H1 (cell line): ENCODE measurements around the gene CELF1.

Source experiments
- BACH1 ChIP-seq: IDR thresholded peaks from 2 replicates; pipeline ENCODE4 v1.6.1; 2012; ENCODE audit warnings: low read length, improper control_type of control experiment
- CBX8 ChIP-seq: fragments of 300-800, 300-1000 bp; sonication (generic); IDR thresholded peaks from 2 replicates; pipeline ENCODE4 v1.7.1; 2016; ENCODE audit warnings: low read depth, low read length, borderline replicate concordance
- CTCF ChIP-seq, 3 experiments: IDR thresholded peaks; 1 replicate in 2 of 3; 2 replicates in 1 of 3; pipeline versions ENCODE4 v1.5.1 to v1.6.1; 2011; ENCODE audit warnings: low read length in 3 of 3, mild to moderate bottlenecking in 3 of 3, inconsistent platforms in 2 of 3, low read depth in 1 of 3, moderate library complexity in 1 of 3; ENCODE audit not compliant: insufficient read depth in 1 of 3; ENCODE audit errors: control extremely low read depth in 1 of 3
- EZH2 ChIP-seq: fragments of 200-600 bp; sonication (generic); IDR thresholded peaks from 2 replicates; pipeline ENCODE4 v1.7.1; 2012; ENCODE audit warnings: low read depth, mild to moderate bottlenecking, moderate library complexity, low read length, inconsistent platforms; ENCODE audit not compliant: severe bottlenecking
- HDAC2 ChIP-seq, 2 experiments: fragments of 300-600 bp in 1 of 2; sonication (generic) in 1 of 2; IDR thresholded peaks; 2 replicates each; pipeline ENCODE4 v1.6.1; 2011 to 2012; ENCODE audit warnings: low read depth in 2 of 2, low read length in 2 of 2, mild to moderate bottlenecking in 2 of 2, moderate library complexity in 2 of 2, borderline replicate concordance in 1 of 2, inconsistent platforms in 1 of 2
- HDAC6 ChIP-seq: IDR thresholded peaks from one replicate; pipeline ENCODE4 v1.7.1; 2012; ENCODE audit warnings: low read depth, mild to moderate bottlenecking, inconsistent platforms, low read length, moderate library complexity
- MAX ChIP-seq: IDR thresholded peaks from 2 replicates; pipeline ENCODE4 v1.6.1; 2012; ENCODE audit warnings: inconsistent platforms
- POLR2A ChIP-seq, 2 experiments: IDR thresholded peaks; 1 replicate in 1 of 2; 2 replicates in 1 of 2; pipeline ENCODE4 v1.6.1; 2011; ENCODE audit warnings: low read depth in 2 of 2, low read length in 2 of 2, mild to moderate bottlenecking in 2 of 2; ENCODE audit errors: control extremely low read depth in 1 of 2
- POLR2AphosphoS5 ChIP-seq: IDR thresholded peaks from 2 replicates; pipeline ENCODE4 v1.6.1; 2011; ENCODE audit warnings: low read depth, low read length
- RFX5 ChIP-seq: IDR thresholded peaks from 2 replicates; pipeline ENCODE4 v1.6.1; 2011; ENCODE audit warnings: low read depth, low read length, improper control_type of control experiment, borderline replicate concordance
- SIN3A ChIP-seq, 2 experiments: IDR thresholded peaks in 1 of 2; conservative IDR thresholded peaks in 1 of 2; 2 replicates each; pipeline ENCODE4 v1.6.1; 2011 to 2012; ENCODE audit warnings: low read length in 2 of 2, improper control_type of control experiment in 1 of 2, low read depth in 1 of 2, mild to moderate bottlenecking in 1 of 2
- SP1 ChIP-seq: IDR thresholded peaks from 2 replicates; pipeline ENCODE4 v1.6.1; 2011; ENCODE audit warnings: low read depth, low read length
- SP2 ChIP-seq: IDR thresholded peaks from 2 replicates; pipeline ENCODE4 v1.6.1; 2012; ENCODE audit warnings: mild to moderate bottlenecking, low read length, inconsistent platforms
- USF2 ChIP-seq: IDR thresholded peaks from 2 replicates; pipeline ENCODE4 v1.6.1; 2011; ENCODE audit warnings: low read length, improper control_type of control experiment

GRCh38 chr11:47446833-47447232, 106.1 kb downstream of the CELF1 start:
- TF ChIP-seq EZH2 (no peak), CTCF (IDR thresholded peaks at IDR 0.05; ENCODE audit: control extremely low read depth in 1 of 3, insufficient read depth in 1 of 3, low read depth in 1 of 3, low read length in 3 of 3) (no peak), POLR2AphosphoS5 (no peak), USF2 (no peak), SIN3A (conservative IDR thresholded peaks at IDR 0.05 in 1 of 2, IDR thresholded peaks at IDR 0.05 in 1 of 2; ENCODE audit: low read depth in 1 of 2, low read length in 2 of 2) (no peak), HDAC6 (no peak), RFX5 (no peak), CBX8 (no peak), BACH1 (no peak), SP2 (no peak), MAX (no peak), POLR2A (IDR thresholded peaks at IDR 0.05; ENCODE audit: control extremely low read depth in 1 of 2, low read depth in 2 of 2, low read length in 2 of 2) (no peak), SP1 (no peak), HDAC2 (IDR thresholded peaks at IDR 0.05; ENCODE audit: borderline replicate concordance in 1 of 2, low read depth in 2 of 2, low read length in 2 of 2) (no peak)
